Karpas-422 (cell line): Measurements from ENCODE around the gene CTDSP1. TPM values are rescaled to one million over a fixed set of nuclear protein-coding genes. Genes with fewer than 3 reads are reported as not detected.

ENCODE experiments used
- DNase-seq: peaks from one replicate; pipeline ENCODE4 v3.0.0-alpha.2; 2015
- H2AFZ ChIP-seq: fragments of 200-600 bp; sonication (generic); 2 replicates; pipeline ENCODE4 v1.6.1; 2014; ENCODE audit warnings: antibody characterized with exemption, low read length, mixed read lengths
- H3K27ac ChIP-seq: fragments of 200-600 bp; sonication (generic); 2 replicates; pipeline ENCODE4 v1.5.1; 2014; ENCODE audit warnings: mild to moderate bottlenecking, low read length, moderate library complexity
- H3K27me3 ChIP-seq: fragments of 200-600 bp; sonication (generic); 2 replicates; pipeline ENCODE4 v1.6.1; 2014; ENCODE audit warnings: low read length, mixed read lengths
- H3K36me3 ChIP-seq: fragments of 200-600 bp; sonication (generic); 2 replicates; pipeline ENCODE4 v1.6.1; 2014; ENCODE audit warnings: low read length, mixed read lengths; ENCODE audit not compliant: insufficient read depth
- H3K4me1 ChIP-seq: fragments of 200-600 bp; sonication (generic); 2 replicates; pipeline ENCODE4 v1.6.1; 2014; ENCODE audit warnings: mild to moderate bottlenecking, low read length, mixed read lengths
- H3K4me2 ChIP-seq: fragments of 200-600 bp; sonication (generic); 2 replicates; pipeline ENCODE4 v1.6.1; 2014; ENCODE audit warnings: low read length, low read depth, mild to moderate bottlenecking; ENCODE audit not compliant: poor library complexity, severe bottlenecking
- H3K4me3 ChIP-seq: fragments of 200-600 bp; sonication (generic); 2 replicates; pipeline ENCODE4 v1.5.1; 2014; ENCODE audit warnings: mild to moderate bottlenecking, antibody characterized with exemption, low read length, mixed read lengths
- H3K79me2 ChIP-seq: fragments of 200-600 bp; sonication (generic); 2 replicates; pipeline ENCODE4 v1.6.1; 2014; ENCODE audit warnings: mild to moderate bottlenecking, low read length, mixed read lengths
- H3K9ac ChIP-seq: fragments of 200-600 bp; sonication (generic); 2 replicates; pipeline ENCODE4 v1.6.0; 2014; ENCODE audit warnings: low read length
- H3K9me2 ChIP-seq: fragments of 200-600 bp; sonication (generic), shearing (Covaris generic); replicated peaks from 2 replicates; pipeline ENCODE4 v1.6.0; 2014; ENCODE audit warnings: mild to moderate bottlenecking, low read length, moderate library complexity; ENCODE audit not compliant: insufficient read depth
- H3K9me3 ChIP-seq: fragments of 300-700, 200-600 bp; sonication (generic); 2 replicates; pipeline ENCODE4 v1.6.1; 2014; ENCODE audit warnings: low read length, mixed read lengths
- H4K20me1 ChIP-seq: fragments of 200-600 bp; sonication (generic); 2 replicates; pipeline ENCODE4 v1.6.1; 2014; ENCODE audit warnings: mild to moderate bottlenecking, antibody characterized with exemption, low read length, low read depth; ENCODE audit not compliant: insufficient read depth
- total RNA-seq: library from RNA; depleted of rRNA; stranded (reverse); fragments of >200 nt; shearing (Covaris generic); gene quantifications from 2 replicates; pipeline ENCODE4 v1.2.3, GENCODE V29; 2014; ENCODE audit warnings: low replicate concordance

Gene CTDSP1
- total RNA-seq, 1 experiment from 2014 or later = 46.3 TPM

DNA sequence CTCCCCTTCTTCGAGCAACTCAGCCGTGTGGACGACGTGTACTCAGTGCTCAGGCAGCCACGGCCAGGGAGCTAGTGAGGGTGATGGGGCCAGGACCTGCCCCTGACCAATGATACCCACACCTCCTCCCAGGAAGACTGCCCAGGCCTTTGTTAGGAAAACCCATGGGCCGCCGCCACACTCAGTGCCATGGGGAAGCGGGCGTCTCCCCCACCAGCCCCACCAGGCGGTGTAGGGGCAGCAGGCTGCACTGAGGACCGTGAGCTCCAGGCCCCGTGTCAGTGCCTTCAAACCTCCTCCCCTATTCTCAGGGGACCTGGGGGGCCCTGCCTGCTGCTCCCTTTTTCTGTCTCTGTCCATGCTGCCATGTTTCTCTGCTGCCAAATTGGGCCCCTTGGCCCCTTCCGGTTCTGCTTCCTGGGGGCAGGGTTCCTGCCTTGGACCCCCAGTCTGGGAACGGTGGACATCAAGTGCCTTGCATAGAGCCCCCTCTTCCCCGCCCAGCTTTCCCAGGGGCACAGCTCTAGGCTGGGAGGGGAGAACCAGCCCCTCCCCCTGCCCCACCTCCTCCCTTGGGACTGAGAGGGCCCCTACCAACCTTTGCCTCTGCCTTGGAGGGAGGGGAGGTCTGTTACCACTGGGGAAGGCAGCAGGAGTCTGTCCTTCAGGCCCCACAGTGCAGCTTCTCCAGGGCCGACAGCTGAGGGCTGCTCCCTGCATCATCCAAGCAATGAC is 4.8 kb downstream of the CTDSP1 start:
- peaks cover 43% of the 10 kb centered on the region for H3K4me1 ChIP-seq
- H3K4me2 ChIP-seq = peak overlapping the region; percentile 79
- peak overlapping the region; percentile 63; the same call in 1 of the 2 replicates for H3K9ac ChIP-seq
- H3K9me3 ChIP-seq = no peaks in the 10 kb centered on the region
- DNase-seq = no peak
- H3K27me3 ChIP-seq = no peaks in the 10 kb centered on the region
- peak overlapping the region; percentile 67; the same call in 1 of the 2 replicates for H3K4me3 ChIP-seq
- H3K27ac ChIP-seq = peak overlapping the region; percentile 30
- peaks cover 12% of the 10 kb centered on the region; the same call in 1 of the 2 replicates for H3K36me3 ChIP-seq
- H3K9me2 ChIP-seq = no peaks in the 10 kb centered on the region
- no peaks in the 10 kb centered on the region for H4K20me1 ChIP-seq
- peaks cover 25% of the 10 kb centered on the region for H3K79me2 ChIP-seq
- H2AFZ ChIP-seq = no peak overlapping the region

GRCh38 chr2:218405086-218405745 is 5.5 kb downstream of the CTDSP1 start:
- H3K27ac ChIP-seq = peak overlapping the region; percentile 30
- H3K27me3 ChIP-seq = no peaks in the 10 kb centered on the region
- H3K36me3 ChIP-seq = peaks cover 12% of the 10 kb centered on the region; the same call in 1 of the 2 replicates
- DNase-seq = peak; percentile 55
- H3K9me2 ChIP-seq = no peaks in the 10 kb centered on the region
- H4K20me1 ChIP-seq = no peaks in the 10 kb centered on the region
- no peaks in the 10 kb centered on the region for H3K9me3 ChIP-seq
- peak overlapping the region; percentile 67 for H3K4me3 ChIP-seq
- H3K9ac ChIP-seq = peak overlapping the region; percentile 63
- peak overlapping the region; percentile 79 for H3K4me2 ChIP-seq
- H2AFZ ChIP-seq = no peak overlapping the region
- peaks cover 42% of the 10 kb centered on the region for H3K4me1 ChIP-seq
- H3K79me2 ChIP-seq = peaks cover 22% of the 10 kb centered on the region

GRCh38 chr2:218405746-218406208 is 6.1 kb downstream of the CTDSP1 start:
- Histone ChIP-seq H2AFZ (0 out of 2 replicates have a peak overlapping the region, but pooled peaks have one; percentile 51), H3K4me1 (peaks cover 42% of the 10 kb centered on the region)

GRCh38 chr2:218406209-218406948 is 6.7 kb downstream of the CTDSP1 start:
- Histone ChIP-seq H3K79me2 (peaks cover 11% of the 10 kb centered on the region), H3K9me2 (no peaks in the 10 kb centered on the region), H3K4me1 (peaks cover 37% of the 10 kb centered on the region), H3K36me3 (peaks cover 12% of the 10 kb centered on the region; the same call in 1 of the 2 replicates), H3K27ac (peak overlapping the region; percentile 33; the same call in 1 of the 2 replicates), H4K20me1 (no peaks in the 10 kb centered on the region), H3K4me2 (peak overlapping the region; percentile 79), H2AFZ (peak overlapping the region; percentile 68), H3K9ac (peak overlapping the region; percentile 81), H3K27me3 (no peaks in the 10 kb centered on the region), H3K9me3 (no peaks in the 10 kb centered on the region), H3K4me3 (peak overlapping the region; percentile 76)
- DNase-seq = peak; percentile 98

More at GRCh38 chr2:218405746-218406208, 6.1 kb downstream of the CTDSP1 start:
- no peak for DNase-seq
- peak overlapping the region; percentile 30; the same call in 1 of the 2 replicates for H3K27ac ChIP-seq
- H4K20me1 ChIP-seq = no peaks in the 10 kb centered on the region
- no peaks in the 10 kb centered on the region for H3K9me3 ChIP-seq
- H3K36me3 ChIP-seq = peaks cover 12% of the 10 kb centered on the region; the same call in 1 of the 2 replicates
- peak overlapping the region; percentile 63 for H3K9ac ChIP-seq
- peaks cover 16% of the 10 kb centered on the region for H3K79me2 ChIP-seq
- H3K4me3 ChIP-seq = peak overlapping the region; percentile 67
- no peaks in the 10 kb centered on the region for H3K27me3 ChIP-seq
- H3K4me2 ChIP-seq = peak overlapping the region; percentile 79
- H3K9me2 ChIP-seq = no peaks in the 10 kb centered on the region

DNA sequence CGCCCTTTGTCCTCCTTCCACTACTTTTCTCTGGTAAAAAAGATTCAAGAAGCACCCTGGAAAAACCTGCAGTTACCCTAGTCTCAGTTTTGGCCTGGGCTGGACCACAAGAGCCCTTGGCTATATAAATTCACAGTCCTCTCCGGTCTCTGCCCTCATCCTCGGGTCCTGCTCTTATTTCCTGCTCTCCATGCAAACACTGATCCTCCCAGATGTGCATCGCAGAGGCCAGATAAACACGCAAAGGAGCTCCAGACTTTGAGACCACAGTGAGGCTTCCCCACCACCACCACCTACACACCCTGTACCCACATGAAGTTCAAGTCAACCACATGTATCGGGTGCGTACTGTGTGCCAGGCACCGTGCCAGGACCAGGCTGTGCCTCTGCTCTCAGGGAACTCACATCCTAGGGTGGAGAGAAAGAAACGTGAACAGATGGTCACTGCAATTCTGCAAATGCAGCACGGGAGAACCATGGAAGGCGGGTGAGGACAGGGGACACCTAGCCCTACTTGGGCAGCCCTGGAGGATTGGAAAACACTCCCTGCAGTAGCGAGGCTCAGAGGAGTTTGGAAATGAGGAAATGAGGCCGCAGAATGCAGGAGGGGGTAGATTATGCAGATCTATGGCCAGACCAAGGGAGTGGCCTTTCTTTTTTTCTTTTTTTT is 7.4 kb downstream of the CTDSP1 start:
- Histone ChIP-seq H3K4me2 (peak overlapping the region; percentile 76), H3K9me3 (no peaks in the 10 kb centered on the region), H3K4me3 (peak overlapping the region; percentile 76), H3K79me2 (peaks cover 4% of the 10 kb centered on the region; the same call in 1 of the 2 replicates), H4K20me1 (no peaks in the 10 kb centered on the region), H2AFZ (peak overlapping the region; percentile 68), H3K36me3 (peaks cover 10% of the 10 kb centered on the region; the same call in 1 of the 2 replicates), H3K4me1 (peaks cover 34% of the 10 kb centered on the region), H3K9me2 (no peaks in the 10 kb centered on the region), H3K9ac (peak overlapping the region; percentile 81), H3K27me3 (no peaks in the 10 kb centered on the region), H3K27ac (peak overlapping the region; percentile 33; the same call in 1 of the 2 replicates)
- DNase-seq = peak; percentile 60

DNA sequence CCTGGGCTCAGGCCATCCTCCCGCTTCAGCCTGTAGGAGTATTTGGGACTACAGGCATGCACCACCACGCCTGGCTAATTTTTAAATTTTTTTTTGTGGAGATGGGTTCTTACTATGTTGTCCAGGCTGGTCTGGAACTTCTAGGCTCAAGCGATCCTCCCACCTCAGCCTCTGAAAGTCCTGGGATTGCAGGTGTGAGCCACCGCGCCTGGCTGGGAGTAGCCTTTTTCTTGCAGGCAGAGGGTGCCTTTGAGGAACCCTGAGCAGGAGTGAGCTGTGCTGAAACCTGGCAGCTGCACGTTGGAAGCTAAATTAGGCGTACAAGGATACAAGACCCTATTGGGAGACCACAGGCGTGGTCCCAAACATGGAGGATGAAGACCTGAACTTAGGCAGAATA is 8.0 kb downstream of the CTDSP1 start:
- peaks cover 34% of the 10 kb centered on the region for H3K4me1 ChIP-seq

DNA sequence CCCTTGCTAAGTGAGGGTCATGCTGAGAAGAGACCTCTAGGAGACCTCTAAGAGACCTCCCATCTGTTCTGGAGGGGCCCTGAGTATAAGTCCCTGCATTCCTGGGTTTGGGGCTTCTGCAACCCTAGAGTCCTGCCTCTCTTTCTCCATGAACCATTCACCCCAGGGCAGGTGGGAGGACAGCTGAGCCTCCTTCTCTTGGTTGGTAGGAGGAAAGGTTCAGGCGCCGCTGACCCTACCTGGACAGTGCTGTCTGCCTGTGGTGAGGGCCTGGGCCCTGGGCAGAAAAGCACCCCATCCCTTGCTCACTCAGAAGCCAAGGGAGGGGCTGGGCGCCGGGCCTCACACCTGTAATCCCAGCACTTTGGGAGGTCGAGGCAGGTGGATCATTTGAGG is 18.7 kb downstream of the CTDSP1 start:
- no peaks in the 10 kb centered on the region for H3K36me3 ChIP-seq
- peak; percentile 41 for DNase-seq
- H2AFZ ChIP-seq = no peak overlapping the region
- H3K9me3 ChIP-seq = no peaks in the 10 kb centered on the region
- no peaks in the 10 kb centered on the region for H3K79me2 ChIP-seq
- H3K27me3 ChIP-seq = no peaks in the 10 kb centered on the region
- no peak overlapping the region for H3K27ac ChIP-seq
- no peak overlapping the region for H3K4me2 ChIP-seq
- H4K20me1 ChIP-seq = no peaks in the 10 kb centered on the region
- H3K4me3 ChIP-seq = no peak overlapping the region
- H3K9ac ChIP-seq = no peak overlapping the region
- peaks cover 4% of the 10 kb centered on the region for H3K4me1 ChIP-seq
- no peaks in the 10 kb centered on the region for H3K9me2 ChIP-seq

More for the DNA sequence above, 8.0 kb downstream of the CTDSP1 start:
- no peak overlapping the region for H3K4me3 ChIP-seq
- H3K9ac ChIP-seq = no peak overlapping the region
- H3K27me3 ChIP-seq = no peaks in the 10 kb centered on the region
- H3K9me3 ChIP-seq = no peaks in the 10 kb centered on the region
- no peak overlapping the region for H3K27ac ChIP-seq
- DNase-seq = peak; percentile 35
- H3K4me2 ChIP-seq = no peak overlapping the region
- no peaks in the 10 kb centered on the region for H4K20me1 ChIP-seq
- no peaks in the 10 kb centered on the region for H3K9me2 ChIP-seq
- H2AFZ ChIP-seq = no peak overlapping the region
- H3K79me2 ChIP-seq = peaks cover under 1% of the 10 kb centered on the region; the same call in 1 of the 2 replicates
- 0 out of 2 replicates have a peak, but pooled peaks cover 9% of the 10 kb centered on the region for H3K36me3 ChIP-seq
